Neural cell (in vitro differentiated cells): Measurements from ENCODE around the gene MAPK8.

Experiments
- EP300 ChIP-seq: fragments of 450-650 bp; conservative IDR thresholded peaks from 2 replicates; pipeline ENCODE4 v1.6.1; 2014; ENCODE audit warnings: antibody characterized with exemption, mild to moderate bottlenecking, moderate library complexity; ENCODE audit not compliant: poor library complexity, severe bottlenecking
- EZH2 ChIP-seq: fragments of 200-600, 300-800 bp; shearing (Covaris generic), sonication (generic); IDR thresholded peaks from 2 replicates; pipeline ENCODE4 v1.6.1; 2014; ENCODE audit warnings: antibody characterized with exemption, low read length, borderline replicate concordance, mild to moderate bottlenecking; ENCODE audit not compliant: insufficient read depth, poor library complexity, severe bottlenecking
- MXI1 ChIP-seq: fragments of 450-650 bp; conservative IDR thresholded peaks from 2 replicates; pipeline ENCODE4 v1.6.1; 2014; ENCODE audit warnings: antibody characterized with exemption, mild to moderate bottlenecking; ENCODE audit not compliant: poor library complexity, severe bottlenecking
- POLR2AphosphoS5 ChIP-seq: IDR thresholded peaks from 2 replicates; pipeline ENCODE4 v1.6.1; 2012
- RAD21 ChIP-seq: fragments of 450-650 bp; conservative IDR thresholded peaks from 2 replicates; pipeline ENCODE4 v1.6.1; 2014; ENCODE audit warnings: antibody characterized with exemption, mild to moderate bottlenecking, moderate library complexity
- REST ChIP-seq: IDR thresholded peaks from 2 replicates; pipeline ENCODE4 v1.6.1; 2012; ENCODE audit warnings: borderline replicate concordance
- SMC3 ChIP-seq: fragments of 450-650 bp; conservative IDR thresholded peaks from 2 replicates; pipeline ENCODE4 v1.6.1; 2014; ENCODE audit warnings: antibody characterized with exemption, mild to moderate bottlenecking, moderate library complexity; ENCODE audit not compliant: poor library complexity
- TAF1 ChIP-seq: IDR thresholded peaks from 2 replicates; pipeline ENCODE4 v1.6.1; 2012; ENCODE audit warnings: low read depth
- TF ChIP-seq, protein P1 (sequence below): fragments of 450-650 bp; IDR thresholded peaks from 2 replicates; pipeline ENCODE4 v1.5.1; 2014; ENCODE audit warnings: antibody characterized with exemption, mild to moderate bottlenecking, moderate library complexity; ENCODE audit not compliant: poor library complexity, severe bottlenecking

GRCh38 chr10:48456808-48457761, 150.6 kb downstream of the MAPK8 start:
- TF ChIP-seq, protein P1, sequence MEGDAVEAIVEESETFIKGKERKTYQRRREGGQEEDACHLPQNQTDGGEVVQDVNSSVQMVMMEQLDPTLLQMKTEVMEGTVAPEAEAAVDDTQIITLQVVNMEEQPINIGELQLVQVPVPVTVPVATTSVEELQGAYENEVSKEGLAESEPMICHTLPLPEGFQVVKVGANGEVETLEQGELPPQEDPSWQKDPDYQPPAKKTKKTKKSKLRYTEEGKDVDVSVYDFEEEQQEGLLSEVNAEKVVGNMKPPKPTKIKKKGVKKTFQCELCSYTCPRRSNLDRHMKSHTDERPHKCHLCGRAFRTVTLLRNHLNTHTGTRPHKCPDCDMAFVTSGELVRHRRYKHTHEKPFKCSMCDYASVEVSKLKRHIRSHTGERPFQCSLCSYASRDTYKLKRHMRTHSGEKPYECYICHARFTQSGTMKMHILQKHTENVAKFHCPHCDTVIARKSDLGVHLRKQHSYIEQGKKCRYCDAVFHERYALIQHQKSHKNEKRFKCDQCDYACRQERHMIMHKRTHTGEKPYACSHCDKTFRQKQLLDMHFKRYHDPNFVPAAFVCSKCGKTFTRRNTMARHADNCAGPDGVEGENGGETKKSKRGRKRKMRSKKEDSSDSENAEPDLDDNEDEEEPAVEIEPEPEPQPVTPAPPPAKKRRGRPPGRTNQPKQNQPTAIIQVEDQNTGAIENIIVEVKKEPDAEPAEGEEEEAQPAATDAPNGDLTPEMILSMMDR: no peak
- TF ChIP-seq TAF1: no peak
- no peak for TF ChIP-seq POLR2AphosphoS5
- TF ChIP-seq MXI1: no peak
- TF ChIP-seq REST: no peak
- no peak for TF ChIP-seq EP300
- TF ChIP-seq SMC3: no peak
- no peak for TF ChIP-seq EZH2
- no peak for TF ChIP-seq RAD21
